A673 (cell line): Measurements from ENCODE around the gene THBS3. TPM values are rescaled to one million over a fixed set of nuclear protein-coding genes. Genes with fewer than 3 reads are reported as not detected.
A peak's percentile ranks its signal among the peaks of the same experiment; 100 is the strongest.

ENCODE experiments used
- BruUV-seq: library from RNA; stranded (reverse); fragments of 400-500 nt; replicated peaks from 2 replicates; lab custom pipeline; 2021; lab: Mats Ljungman, UMichigan
- CTCF ChIA-PET: fragments of 300-600 bp; sonication (Branson Sonifier 250); formaldehyde crosslinking; loops from one replicate; lab custom pipeline; 2022; ENCODE audit warnings: antibody characterized with exemption; lab: Charles Lee
- POLR2A ChIA-PET: fragments of 300-600 bp; sonication (Branson Sonifier 250); formaldehyde crosslinking; loops from one replicate; lab custom pipeline; 2022; ENCODE audit warnings: antibody characterized with exemption; ENCODE audit not compliant: low non-redundant PET; lab: Charles Lee
- DNase-seq: peaks from one replicate; pipeline ENCODE4 v3.0.0-alpha.2; 2015; ENCODE audit warnings: low spot score
- H3K27ac ChIP-seq: fragments of 200-600 bp; sonication (generic); 2 replicates; pipeline ENCODE4 v1.5.1; 2016; ENCODE audit warnings: mixed run types, low read depth, mild to moderate bottlenecking, mixed read lengths, antibody characterized with exemption, low read length; ENCODE audit not compliant: poor library complexity, severe bottlenecking
- H3K27me3 ChIP-seq: fragments of 200-600 bp; sonication (generic); replicated peaks from 2 replicates; pipeline ENCODE4 v1.6.1; 2017; ENCODE audit warnings: mixed run types, low read depth, mild to moderate bottlenecking, mixed read lengths, antibody characterized with exemption, low read length; ENCODE audit not compliant: insufficient read depth, poor library complexity
- H3K36me3 ChIP-seq: fragments of 200-600 bp; sonication (generic); 2 replicates; pipeline ENCODE4 v1.6.1; 2016; ENCODE audit warnings: mixed run types, mild to moderate bottlenecking, mixed read lengths, antibody characterized with exemption, low read length; ENCODE audit not compliant: insufficient read depth, poor library complexity, severe bottlenecking
- H3K4me1 ChIP-seq: fragments of 200-600 bp; sonication (generic); 2 replicates; pipeline ENCODE4 v1.6.1; 2017; ENCODE audit warnings: mixed run types, mild to moderate bottlenecking, mixed read lengths, antibody characterized with exemption, low read length; ENCODE audit not compliant: insufficient read depth, poor library complexity, severe bottlenecking
- H3K4me3 ChIP-seq: fragments of 200-600 bp; sonication (generic); 2 replicates; pipeline ENCODE4 v1.5.1; 2016; ENCODE audit warnings: low read depth, mixed run types, mild to moderate bottlenecking, mixed read lengths, low read length; ENCODE audit not compliant: poor library complexity, severe bottlenecking
- H3K9me3 ChIP-seq: fragments of 200-600 bp; sonication (generic); 2 replicates; pipeline ENCODE4 v1.6.1; 2016; ENCODE audit warnings: mixed run types, low read depth, mild to moderate bottlenecking, mixed read lengths, antibody characterized with exemption, low read length; ENCODE audit not compliant: poor library complexity, severe bottlenecking
- EZH2 ChIP-seq: fragments of 200-600 bp; sonication (generic); IDR thresholded peaks from 2 replicates; pipeline ENCODE4 v1.6.1; 2017; ENCODE audit warnings: borderline replicate concordance, low read depth, mild to moderate bottlenecking, mixed read lengths, antibody characterized with exemption, low read length; ENCODE audit not compliant: poor library complexity, severe bottlenecking
- intact Hi-C: fragments of 100-400 bp; cut with micrococcal nuclease; formaldehyde crosslinking; loops from one replicate; pipeline ENCODE4 v1.10.0; 2022; ENCODE audit not compliant: unreplicated experiment
- total RNA-seq: library from RNA; stranded (reverse); gene quantifications from 2 replicates; pipeline ENCODE4 v1.2.3, GENCODE V29; 2021
- TF ChIP-seq, protein P1 (sequence below): fragments of 300-800, 200-600 bp; sonication (generic); conservative IDR thresholded peaks from 2 replicates; pipeline ENCODE4 v1.5.1; 2017; ENCODE audit warnings: low read depth, mild to moderate bottlenecking, antibody characterized with exemption, low read length, moderate library complexity, mixed read lengths

THBS3 gene
- total RNA-seq, 1 experiment from 2014 or later, result 23.2 TPM

GRCh38 chr1:155245163-155245524 is 37.4 kb upstream of the THBS3 start:
- ChIA-PET CTCF (interaction anchor here (0.7 kb wide), 1 partner anchor 320 kb away, joined by 4 read pairs; no protein-coding TSS in a partner anchor), POLR2A (no interaction called here)
- TSS peak; percentile 97 for BruUV-seq

DNA sequence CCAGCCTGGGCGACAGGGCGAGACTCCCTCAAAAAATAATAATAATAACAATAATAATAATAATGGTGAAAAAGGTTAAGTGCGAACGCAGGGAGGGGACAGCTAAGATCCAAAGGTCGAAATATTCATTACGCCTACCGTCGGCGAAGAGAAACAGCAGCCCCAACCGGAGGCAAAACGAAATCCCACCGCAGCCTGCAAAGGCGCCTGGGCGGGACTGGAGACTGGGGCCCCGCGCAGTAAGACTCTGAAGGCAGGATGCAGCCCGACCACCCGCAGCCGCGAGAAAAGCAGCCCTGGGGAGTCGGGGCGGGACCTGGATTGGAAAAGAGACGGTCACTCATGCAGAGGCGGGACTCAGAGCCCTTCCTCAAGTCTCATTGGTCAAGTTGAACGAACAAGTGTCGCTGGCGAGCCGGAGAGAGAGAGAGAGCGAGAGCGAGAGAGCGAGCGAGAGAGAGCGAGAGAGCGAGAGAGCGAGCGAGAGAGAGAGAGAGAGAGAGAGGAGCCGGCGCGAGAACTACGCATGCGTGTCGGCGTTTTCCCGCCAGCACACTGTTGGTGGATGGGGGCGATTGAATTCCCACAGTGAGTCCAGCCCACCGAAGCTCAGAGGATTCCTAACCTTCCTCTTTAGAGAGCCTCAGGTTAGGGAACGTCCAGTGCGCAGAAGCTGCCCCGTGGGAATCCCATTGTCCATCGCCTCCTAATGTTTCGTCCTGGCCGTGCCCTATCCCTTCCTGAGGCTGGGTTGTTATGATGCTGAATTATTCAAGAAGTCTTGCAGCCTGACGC is 36.9 kb upstream of the THBS3 start:
- CTCF ChIA-PET, result interaction anchor here (0.7 to 1.0 kb wide), 3 partner anchors 38 to 685 kb away, joined by 3 to 5 read pairs (median 4); no protein-coding TSS in a partner anchor
- Histone ChIP-seq H3K27ac (peak overlapping the region; percentile 86), H3K9me3 (no peaks in the 10 kb centered on the region), H3K4me3 (peak overlapping the region; percentile 56), H3K4me1 (peaks cover 30% of the 10 kb centered on the region), H3K27me3 (no peaks in the 10 kb centered on the region), H3K36me3 (peaks cover 19% of the 10 kb centered on the region)
- intact Hi-C loops, result loop anchor here (1.0 to 5.0 kb wide), 2 partner anchors 37 to 64 kb away; partner anchors contain the start of genes FDPS, MTX1 and THBS3
- POLR2A ChIA-PET, result no interaction called here
- BruUV-seq, result no TSS peak
- TF ChIP-seq EZH2, result no peak
- TF ChIP-seq, protein P1, sequence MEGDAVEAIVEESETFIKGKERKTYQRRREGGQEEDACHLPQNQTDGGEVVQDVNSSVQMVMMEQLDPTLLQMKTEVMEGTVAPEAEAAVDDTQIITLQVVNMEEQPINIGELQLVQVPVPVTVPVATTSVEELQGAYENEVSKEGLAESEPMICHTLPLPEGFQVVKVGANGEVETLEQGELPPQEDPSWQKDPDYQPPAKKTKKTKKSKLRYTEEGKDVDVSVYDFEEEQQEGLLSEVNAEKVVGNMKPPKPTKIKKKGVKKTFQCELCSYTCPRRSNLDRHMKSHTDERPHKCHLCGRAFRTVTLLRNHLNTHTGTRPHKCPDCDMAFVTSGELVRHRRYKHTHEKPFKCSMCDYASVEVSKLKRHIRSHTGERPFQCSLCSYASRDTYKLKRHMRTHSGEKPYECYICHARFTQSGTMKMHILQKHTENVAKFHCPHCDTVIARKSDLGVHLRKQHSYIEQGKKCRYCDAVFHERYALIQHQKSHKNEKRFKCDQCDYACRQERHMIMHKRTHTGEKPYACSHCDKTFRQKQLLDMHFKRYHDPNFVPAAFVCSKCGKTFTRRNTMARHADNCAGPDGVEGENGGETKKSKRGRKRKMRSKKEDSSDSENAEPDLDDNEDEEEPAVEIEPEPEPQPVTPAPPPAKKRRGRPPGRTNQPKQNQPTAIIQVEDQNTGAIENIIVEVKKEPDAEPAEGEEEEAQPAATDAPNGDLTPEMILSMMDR, result peak; percentile 51
- DNase-seq, result peak; percentile 100

More at GRCh38 chr1:155245163-155245524, 37.4 kb upstream of the THBS3 start:
- no peak for TF ChIP-seq EZH2
- TF ChIP-seq, protein P1, result no peak
- Histone ChIP-seq H3K27ac (peak overlapping the region; percentile 86), H3K9me3 (no peaks in the 10 kb centered on the region), H3K27me3 (no peaks in the 10 kb centered on the region), H3K4me3 (peak overlapping the region; percentile 35), H3K36me3 (peaks cover 19% of the 10 kb centered on the region), H3K4me1 (peaks cover 33% of the 10 kb centered on the region)
- no peak for DNase-seq
- intact Hi-C loops, result no loop called here

DNA sequence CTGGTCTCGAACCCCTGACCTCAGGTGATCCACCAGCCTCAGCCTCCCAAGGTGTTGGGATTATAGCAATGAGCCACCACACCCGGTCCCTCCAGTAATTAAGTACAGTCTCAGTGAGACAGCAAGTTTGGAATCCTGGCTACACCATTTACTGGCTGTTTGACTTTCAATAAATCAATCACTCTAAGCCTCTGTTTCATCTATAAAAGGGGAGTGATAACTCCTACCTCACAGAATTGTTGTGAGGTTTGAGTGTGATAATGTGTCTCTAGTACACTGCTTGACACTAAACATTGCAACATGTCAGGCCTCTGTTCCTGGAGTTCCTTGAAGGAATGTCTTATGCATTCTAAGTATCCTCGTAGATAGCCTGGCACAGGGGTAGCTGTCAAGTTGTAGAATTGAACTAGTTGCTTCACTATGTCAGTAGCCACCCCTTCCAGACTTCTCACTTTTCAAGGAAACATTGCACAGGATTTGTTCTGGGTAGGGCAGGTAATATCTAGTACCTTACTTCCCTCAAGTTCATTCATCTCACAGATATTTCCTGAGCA is 35.2 kb upstream of the THBS3 start:
- BruUV-seq, result no TSS peak

More for the DNA sequence above, 35.2 kb upstream of the THBS3 start:
- POLR2A ChIA-PET, result no interaction called here
- H3K9me3 ChIP-seq, result no peaks in the 10 kb centered on the region
- peak overlapping the region; percentile 86 for H3K27ac ChIP-seq
- TF ChIP-seq EZH2, result no peak
- TF ChIP-seq, protein P1, result no peak
- intact Hi-C loops, result loop anchor here (5.0 kb wide), 1 partner anchor 36 kb away; the partner anchor contains the start of genes MTX1 and THBS3
- no peaks in the 10 kb centered on the region for H3K27me3 ChIP-seq
- no peak for DNase-seq
- H3K4me1 ChIP-seq, result peaks cover 30% of the 10 kb centered on the region
- peaks cover 12% of the 10 kb centered on the region for H3K36me3 ChIP-seq
- CTCF ChIA-PET, result no interaction called here
- peak overlapping the region; percentile 56 for H3K4me3 ChIP-seq
